GM23338 (cell line): ENCODE measurements around the gene BANF1. TPM values are rescaled to one million over a fixed set of nuclear protein-coding genes. Genes with fewer than 3 reads are reported as not detected.

Source experiments
- ATAC-seq: fragments of 200-7000 bp; cut with Tn5 transposase; 3 replicates; pipeline ENCODE4 v1.9.1; 2020
- DNase-seq: peaks from one replicate; pipeline ENCODE4 v3.0.0-alpha.2; 2015; ENCODE audit warnings: low spot score
- H2AFZ ChIP-seq: fragments of 200-600 bp; sonication (generic); 2 replicates; pipeline ENCODE4 v1.8.0; 2016; ENCODE audit warnings: antibody characterized with exemption, mild to moderate bottlenecking, moderate library complexity
- H3F3A ChIP-seq: fragments of 200-600 bp; sonication (generic); replicated peaks from 2 replicates; pipeline ENCODE4 v1.8.0; 2017; ENCODE audit warnings: antibody characterized with exemption, mixed run types, low read depth
- H3K27ac ChIP-seq: fragments of 200-600 bp; sonication (generic); 2 replicates; pipeline ENCODE4 v1.6.1; 2016; ENCODE audit warnings: low read depth
- H3K27me3 ChIP-seq: fragments of 200-600 bp; sonication (generic); 2 replicates; pipeline ENCODE4 v1.8.0; 2016; ENCODE audit warnings: mild to moderate bottlenecking, mixed run types, moderate library complexity; ENCODE audit not compliant: insufficient read depth
- H3K36me3 ChIP-seq: fragments of 200-600 bp; sonication (generic); 2 replicates; pipeline ENCODE4 v1.8.0; 2016; ENCODE audit warnings: mild to moderate bottlenecking; ENCODE audit not compliant: insufficient read depth
- H3K4me1 ChIP-seq: fragments of 200-600 bp; sonication (generic); 2 replicates; pipeline ENCODE4 v1.8.0; 2016; ENCODE audit warnings: mild to moderate bottlenecking, moderate library complexity; ENCODE audit not compliant: insufficient read depth
- H3K4me2 ChIP-seq: fragments of 200-600 bp; sonication (generic); 2 replicates; pipeline ENCODE4 v1.7.1; 2017; ENCODE audit warnings: mixed run types
- H3K4me3 ChIP-seq: fragments of 200-600 bp; sonication (generic); 2 replicates; pipeline ENCODE4 v1.6.1; 2016; ENCODE audit warnings: mixed run types
- H3K79me2 ChIP-seq: fragments of 200-600 bp; sonication (generic); replicated peaks from 2 replicates; pipeline ENCODE4 v1.8.0; 2017; ENCODE audit warnings: mild to moderate bottlenecking; ENCODE audit not compliant: insufficient read depth
- H3K9me2 ChIP-seq: fragments of 200-600 bp; sonication (generic); 2 replicates; pipeline ENCODE4 v1.8.0; 2017; ENCODE audit not compliant: insufficient read depth
- H4K20me1 ChIP-seq: fragments of 200-600 bp; sonication (generic); replicated peaks from 2 replicates; pipeline ENCODE4 v1.8.0; 2017; ENCODE audit warnings: mild to moderate bottlenecking; ENCODE audit not compliant: insufficient read depth
- H3K27ac Mint-ChIP-seq: 2 replicates; pipeline ENCODE4 v1.8.0; 2020; ENCODE audit warnings: inconsistent platforms, mild to moderate bottlenecking, moderate library complexity, mixed read lengths
- H3K27me3 Mint-ChIP-seq: 3 replicates; pipeline ENCODE4 v1.8.0; 2022; ENCODE audit warnings: low read depth, mild to moderate bottlenecking, moderate library complexity, mixed read lengths, inconsistent platforms; ENCODE audit not compliant: insufficient read depth, poor library complexity
- H3K36me3 Mint-ChIP-seq: 3 replicates; pipeline ENCODE4 v1.8.0; 2021; ENCODE audit warnings: low read depth, mild to moderate bottlenecking, inconsistent platforms, moderate library complexity, mixed read lengths
- H3K4me1 Mint-ChIP-seq: 3 replicates; pipeline ENCODE4 v1.8.0; 2020; ENCODE audit warnings: mild to moderate bottlenecking, inconsistent platforms, mixed read lengths
- H3K4me3 Mint-ChIP-seq: 3 replicates; pipeline ENCODE4 v1.8.0; 2021; ENCODE audit warnings: moderate library complexity, mild to moderate bottlenecking, inconsistent platforms, mixed read lengths
- H3K9me3 Mint-ChIP-seq: 3 replicates; pipeline ENCODE4 v1.8.0; 2020; ENCODE audit warnings: moderate library complexity, mild to moderate bottlenecking, inconsistent platforms, mixed read lengths
- CREB1 ChIP-seq: fragments of 250-450 bp; sonication (Bioruptor Pico); IDR thresholded peaks from 2 replicates; pipeline ENCODE4 v1.5.0; 2020; ENCODE audit warnings: low read depth, mild to moderate bottlenecking, moderate library complexity
- EZH2 ChIP-seq: fragments of 200-600 bp; sonication (generic); IDR thresholded peaks from one replicate; pipeline ENCODE4 v1.8.0; 2017; ENCODE audit warnings: antibody characterized with exemption, mild to moderate bottlenecking, low read depth; ENCODE audit not compliant: unreplicated experiment
- EZH2phosphoT487 ChIP-seq: fragments of 200-600 bp; sonication (generic); IDR thresholded peaks from one replicate; pipeline ENCODE4 v1.8.1; 2018; ENCODE audit warnings: antibody characterized with exemption; ENCODE audit not compliant: unreplicated experiment
- NANOG ChIP-seq: IDR thresholded peaks from 2 replicates; pipeline ENCODE4 v1.6.1; 2016; ENCODE audit warnings: antibody characterized with exemption, borderline replicate concordance
- POLR2AphosphoS5 ChIP-seq: IDR thresholded peaks from 2 replicates; pipeline ENCODE4 v1.6.1; 2016; ENCODE audit warnings: antibody characterized with exemption, low read depth
- STAT1 ChIP-seq: IDR thresholded peaks from one replicate; pipeline ENCODE4 v1.6.1; 2016; ENCODE audit warnings: antibody characterized with exemption; ENCODE audit not compliant: unreplicated experiment
- ZNF114 ChIP-seq: fragments of 250-450 bp; sonication (Bioruptor Pico); IDR thresholded peaks from 2 replicates; pipeline ENCODE4 v1.5.0; 2020; ENCODE audit warnings: mild to moderate bottlenecking, moderate library complexity
- polyA plus RNA-seq: library from polyadenylated mRNA; unstranded; fragments of >200 nt; fragmentation: Nextera tagmentation; extraction: Ambion mirVana; gene quantifications from 2 replicates; pipeline ENCODE4 v1.2.1, GENCODE V29; 2016
- total RNA-seq: library from RNA; depleted of rRNA; stranded (reverse); fragments of >200 nt; shearing (Covaris generic); gene quantifications from 2 replicates; pipeline ENCODE4 v1.2.3, GENCODE V29; 2014
- TF ChIP-seq, protein P1 (sequence below): IDR thresholded peaks from one replicate; pipeline ENCODE4 v1.6.1; 2018; ENCODE audit warnings: antibody characterized with exemption; ENCODE audit not compliant: unreplicated experiment
- TF ChIP-seq, protein P2 (sequence below), 2 experiments: fragments of 200-600 bp in 1 of 2; sonication (generic) in 1 of 2; conservative IDR thresholded peaks; 2 replicates each; pipeline versions ENCODE4 v1.5.1 to v1.6.1; 2016 to 2017; ENCODE audit warnings: antibody characterized with exemption in 2 of 2, low read depth in 2 of 2, mild to moderate bottlenecking in 2 of 2, moderate library complexity in 1 of 2
- TF ChIP-seq, protein P3 (sequence below): IDR thresholded peaks from 2 replicates; pipeline ENCODE4 v1.6.1; 2016; ENCODE audit warnings: antibody characterized with exemption

BANF1 gene
- total and polyA plus RNA-seq, 2 experiments from 2014 or later: 58.2 to 765 TPM

DNA sequence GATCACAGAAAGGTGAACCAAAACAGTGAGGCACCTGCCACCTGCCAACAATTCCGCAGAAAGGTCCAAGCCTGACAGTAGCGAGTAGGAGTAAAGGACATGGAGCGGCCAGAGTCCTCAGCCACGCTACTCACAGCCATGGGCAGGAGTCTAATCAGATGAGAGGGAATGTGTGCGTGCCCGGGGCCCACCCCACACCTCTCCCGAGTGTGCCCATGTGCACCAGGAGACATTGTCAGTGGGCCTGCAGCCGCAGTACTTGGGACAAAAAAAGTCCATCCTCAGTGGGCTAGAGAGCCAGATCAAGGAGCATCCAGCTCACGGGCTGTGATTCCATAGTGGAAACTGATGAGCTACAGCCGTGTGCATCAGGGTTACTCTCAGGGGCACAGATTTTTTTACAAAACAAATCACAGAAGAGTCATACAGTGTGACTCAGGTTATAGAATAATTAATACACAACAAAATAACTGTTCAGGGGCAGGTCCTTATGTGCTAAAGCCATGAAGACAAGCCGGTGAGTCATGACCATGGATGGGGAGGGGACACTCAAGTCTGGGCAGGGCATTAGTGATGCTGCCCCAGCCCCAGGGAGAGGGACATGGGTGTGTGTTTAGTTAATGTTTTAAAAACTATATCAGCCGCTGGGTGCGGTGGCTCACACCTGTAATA, 28.7 kb upstream of the BANF1 start:
- Histone ChIP-seq H2AFZ (no peak overlapping the region), H3K36me3 (no peaks in the 10 kb centered on the region), H3F3A (no peaks in the 10 kb centered on the region), H3K9me2 (no peaks in the 10 kb centered on the region), H3K79me2 (no peaks in the 10 kb centered on the region), H4K20me1 (no peaks in the 10 kb centered on the region; the same call in none of the 2 replicates), H3K4me3 (no peak overlapping the region), H3K4me1 (no peaks in the 10 kb centered on the region), H3K27ac (no peak overlapping the region), H3K4me2 (no peak overlapping the region), H3K27me3 (no peaks in the 10 kb centered on the region)
- Mint-ChIP-seq H3K36me3 (peaks cover 64% of the 10 kb centered on the region), H3K27me3 (peaks cover 19% of the 10 kb centered on the region), H3K9me3 (peaks cover 7% of the 10 kb centered on the region; the same call in 2 of the 3 replicates), H3K27ac (no peak overlapping the region), H3K4me3 (no peak overlapping the region), H3K4me1 (peaks cover 11% of the 10 kb centered on the region)
- TF ChIP-seq EZH2 (no peak), EZH2phosphoT487 (no peak), CREB1 (CRISPR knock-in tag) (no peak), NANOG (no peak)
- TF ChIP-seq, protein P1, sequence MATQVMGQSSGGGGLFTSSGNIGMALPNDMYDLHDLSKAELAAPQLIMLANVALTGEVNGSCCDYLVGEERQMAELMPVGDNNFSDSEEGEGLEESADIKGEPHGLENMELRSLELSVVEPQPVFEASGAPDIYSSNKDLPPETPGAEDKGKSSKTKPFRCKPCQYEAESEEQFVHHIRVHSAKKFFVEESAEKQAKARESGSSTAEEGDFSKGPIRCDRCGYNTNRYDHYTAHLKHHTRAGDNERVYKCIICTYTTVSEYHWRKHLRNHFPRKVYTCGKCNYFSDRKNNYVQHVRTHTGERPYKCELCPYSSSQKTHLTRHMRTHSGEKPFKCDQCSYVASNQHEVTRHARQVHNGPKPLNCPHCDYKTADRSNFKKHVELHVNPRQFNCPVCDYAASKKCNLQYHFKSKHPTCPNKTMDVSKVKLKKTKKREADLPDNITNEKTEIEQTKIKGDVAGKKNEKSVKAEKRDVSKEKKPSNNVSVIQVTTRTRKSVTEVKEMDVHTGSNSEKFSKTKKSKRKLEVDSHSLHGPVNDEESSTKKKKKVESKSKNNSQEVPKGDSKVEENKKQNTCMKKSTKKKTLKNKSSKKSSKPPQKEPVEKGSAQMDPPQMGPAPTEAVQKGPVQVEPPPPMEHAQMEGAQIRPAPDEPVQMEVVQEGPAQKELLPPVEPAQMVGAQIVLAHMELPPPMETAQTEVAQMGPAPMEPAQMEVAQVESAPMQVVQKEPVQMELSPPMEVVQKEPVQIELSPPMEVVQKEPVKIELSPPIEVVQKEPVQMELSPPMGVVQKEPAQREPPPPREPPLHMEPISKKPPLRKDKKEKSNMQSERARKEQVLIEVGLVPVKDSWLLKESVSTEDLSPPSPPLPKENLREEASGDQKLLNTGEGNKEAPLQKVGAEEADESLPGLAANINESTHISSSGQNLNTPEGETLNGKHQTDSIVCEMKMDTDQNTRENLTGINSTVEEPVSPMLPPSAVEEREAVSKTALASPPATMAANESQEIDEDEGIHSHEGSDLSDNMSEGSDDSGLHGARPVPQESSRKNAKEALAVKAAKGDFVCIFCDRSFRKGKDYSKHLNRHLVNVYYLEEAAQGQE: no peak
- TF ChIP-seq, protein P2, sequence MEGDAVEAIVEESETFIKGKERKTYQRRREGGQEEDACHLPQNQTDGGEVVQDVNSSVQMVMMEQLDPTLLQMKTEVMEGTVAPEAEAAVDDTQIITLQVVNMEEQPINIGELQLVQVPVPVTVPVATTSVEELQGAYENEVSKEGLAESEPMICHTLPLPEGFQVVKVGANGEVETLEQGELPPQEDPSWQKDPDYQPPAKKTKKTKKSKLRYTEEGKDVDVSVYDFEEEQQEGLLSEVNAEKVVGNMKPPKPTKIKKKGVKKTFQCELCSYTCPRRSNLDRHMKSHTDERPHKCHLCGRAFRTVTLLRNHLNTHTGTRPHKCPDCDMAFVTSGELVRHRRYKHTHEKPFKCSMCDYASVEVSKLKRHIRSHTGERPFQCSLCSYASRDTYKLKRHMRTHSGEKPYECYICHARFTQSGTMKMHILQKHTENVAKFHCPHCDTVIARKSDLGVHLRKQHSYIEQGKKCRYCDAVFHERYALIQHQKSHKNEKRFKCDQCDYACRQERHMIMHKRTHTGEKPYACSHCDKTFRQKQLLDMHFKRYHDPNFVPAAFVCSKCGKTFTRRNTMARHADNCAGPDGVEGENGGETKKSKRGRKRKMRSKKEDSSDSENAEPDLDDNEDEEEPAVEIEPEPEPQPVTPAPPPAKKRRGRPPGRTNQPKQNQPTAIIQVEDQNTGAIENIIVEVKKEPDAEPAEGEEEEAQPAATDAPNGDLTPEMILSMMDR (conservative IDR thresholded peaks at IDR 0.05; ENCODE audit: low read depth in 2 of 2): no peak
- no peak for DNase-seq
- ATAC-seq: no peak

DNA sequence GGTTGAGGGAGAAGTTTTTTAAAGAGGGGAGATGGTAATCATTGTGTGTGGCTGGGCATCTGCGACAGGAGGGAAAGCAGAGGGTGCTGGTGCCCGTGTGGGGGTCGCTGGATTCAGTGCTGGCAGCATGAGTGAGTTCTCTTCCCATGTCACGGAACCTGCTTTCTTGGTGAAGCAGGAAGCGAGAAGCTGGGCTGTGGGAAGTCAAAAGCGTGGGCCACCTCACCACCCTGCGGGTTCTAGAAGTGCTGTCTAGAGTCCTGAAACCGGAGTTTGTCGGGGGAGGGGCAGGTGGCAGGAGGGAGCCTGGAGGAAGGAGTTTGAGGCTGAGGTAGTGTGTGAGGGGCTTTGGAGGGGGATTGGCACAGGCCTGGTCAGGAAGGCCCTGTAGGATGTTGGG, 26.5 kb upstream of the BANF1 start:
- no peak overlapping the region for H3K27ac ChIP-seq
- ATAC-seq (no peak; the same call in 1 of the 3 replicates), DNase-seq (no peak)
- Mint-ChIP-seq H3K27ac (peak overlapping the region; percentile 58), H3K4me3 (no peak overlapping the region; the same call in 2 of the 3 replicates), H3K4me1 (peaks cover 6% of the 10 kb centered on the region; the same call in 2 of the 3 replicates), H3K36me3 (peaks cover 55% of the 10 kb centered on the region), H3K9me3 (peaks cover 4% of the 10 kb centered on the region; the same call in 1 of the 3 replicates), H3K27me3 (peaks cover 15% of the 10 kb centered on the region)
- no peaks in the 10 kb centered on the region for H3K27me3 ChIP-seq
- H2AFZ ChIP-seq: no peak overlapping the region
- H3K9me2 ChIP-seq: no peaks in the 10 kb centered on the region
- H3K4me1 ChIP-seq: no peaks in the 10 kb centered on the region
- no peaks in the 10 kb centered on the region for H3F3A ChIP-seq
- TF ChIP-seq POLR2AphosphoS5 (no peak), EZH2 (no peak), STAT1 (no peak), ZNF114 (no peak)
- TF ChIP-seq, protein P1: no peak
- TF ChIP-seq, protein P3, sequence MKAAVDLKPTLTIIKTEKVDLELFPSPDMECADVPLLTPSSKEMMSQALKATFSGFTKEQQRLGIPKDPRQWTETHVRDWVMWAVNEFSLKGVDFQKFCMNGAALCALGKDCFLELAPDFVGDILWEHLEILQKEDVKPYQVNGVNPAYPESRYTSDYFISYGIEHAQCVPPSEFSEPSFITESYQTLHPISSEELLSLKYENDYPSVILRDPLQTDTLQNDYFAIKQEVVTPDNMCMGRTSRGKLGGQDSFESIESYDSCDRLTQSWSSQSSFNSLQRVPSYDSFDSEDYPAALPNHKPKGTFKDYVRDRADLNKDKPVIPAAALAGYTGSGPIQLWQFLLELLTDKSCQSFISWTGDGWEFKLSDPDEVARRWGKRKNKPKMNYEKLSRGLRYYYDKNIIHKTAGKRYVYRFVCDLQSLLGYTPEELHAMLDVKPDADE: no peak
- H3K4me3 ChIP-seq: no peak overlapping the region
- no peaks in the 10 kb centered on the region for H3K36me3 ChIP-seq
- H4K20me1 ChIP-seq: no peaks in the 10 kb centered on the region; the same call in none of the 2 replicates
- no peaks in the 10 kb centered on the region for H3K79me2 ChIP-seq
- no peak overlapping the region for H3K4me2 ChIP-seq
